ENCODE results near the gene MAGI2.

- TF ChIP-seq, protein P1, sequence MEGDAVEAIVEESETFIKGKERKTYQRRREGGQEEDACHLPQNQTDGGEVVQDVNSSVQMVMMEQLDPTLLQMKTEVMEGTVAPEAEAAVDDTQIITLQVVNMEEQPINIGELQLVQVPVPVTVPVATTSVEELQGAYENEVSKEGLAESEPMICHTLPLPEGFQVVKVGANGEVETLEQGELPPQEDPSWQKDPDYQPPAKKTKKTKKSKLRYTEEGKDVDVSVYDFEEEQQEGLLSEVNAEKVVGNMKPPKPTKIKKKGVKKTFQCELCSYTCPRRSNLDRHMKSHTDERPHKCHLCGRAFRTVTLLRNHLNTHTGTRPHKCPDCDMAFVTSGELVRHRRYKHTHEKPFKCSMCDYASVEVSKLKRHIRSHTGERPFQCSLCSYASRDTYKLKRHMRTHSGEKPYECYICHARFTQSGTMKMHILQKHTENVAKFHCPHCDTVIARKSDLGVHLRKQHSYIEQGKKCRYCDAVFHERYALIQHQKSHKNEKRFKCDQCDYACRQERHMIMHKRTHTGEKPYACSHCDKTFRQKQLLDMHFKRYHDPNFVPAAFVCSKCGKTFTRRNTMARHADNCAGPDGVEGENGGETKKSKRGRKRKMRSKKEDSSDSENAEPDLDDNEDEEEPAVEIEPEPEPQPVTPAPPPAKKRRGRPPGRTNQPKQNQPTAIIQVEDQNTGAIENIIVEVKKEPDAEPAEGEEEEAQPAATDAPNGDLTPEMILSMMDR (IDR thresholded peaks at IDR 0.05; ENCODE audit: low read depth, low read length, poor library complexity, severe bottlenecking): no peak
- no peak for TF ChIP-seq EZH2phosphoT487 (IDR thresholded peaks at IDR 0.05; ENCODE audit: borderline replicate concordance, low read length)
These were observed 1486.0 kb downstream of the MAGI2 start for GRCh38 chr7:77967429-77967828.
